GM19035 (cell line): Measurements from ENCODE around the gene LPIN3.

Experiments
- ATAC-seq: cut with Tn5 transposase; IDR thresholded peaks from one replicate; pipeline ENCODE4 v1.9.1; 2021; ENCODE audit not compliant: unreplicated experiment

LPIN3 gene

GRCh38 chr20:41318271-41318649 lies 22.4 kb upstream of the LPIN3 start:
- ATAC-seq: no peak

- ATAC-seq: no peak
Observed at GRCh38 chr20:41320441-41320840, 20.2 kb upstream of the LPIN3 start.

- no peak for ATAC-seq
Observed at GRCh38 chr20:41320976-41321375, 19.6 kb upstream of the LPIN3 start.

- no peak for ATAC-seq
Observed at GRCh38 chr20:41327178-41327577, 13.4 kb upstream of the LPIN3 start.

GRCh38 chr20:41329435-41330342 lies 10.9 kb upstream of the LPIN3 start:
- no peak for ATAC-seq

- no peak for ATAC-seq
Observed at GRCh38 chr20:41330343-41330720, 10.3 kb upstream of the LPIN3 start.

GRCh38 chr20:41330941-41331340 lies 9.7 kb upstream of the LPIN3 start:
- no peak for ATAC-seq

- no peak for ATAC-seq
Observed at GRCh38 chr20:41331731-41332130, 8.9 kb upstream of the LPIN3 start.

- ATAC-seq: no peak
Observed at GRCh38 chr20:41334036-41334435, 6.6 kb upstream of the LPIN3 start.

GRCh38 chr20:41334443-41335421 lies 5.9 kb upstream of the LPIN3 start:
- no peak for ATAC-seq

GRCh38 chr20:41335591-41335990 lies 5.0 kb upstream of the LPIN3 start:
- ATAC-seq: no peak

- ATAC-seq: no peak
Observed at GRCh38 chr20:41336711-41337492, 3.7 kb upstream of the LPIN3 start.

GRCh38 chr20:41339957-41340326 lies 679 bp upstream of the LPIN3 start:
- ATAC-seq: peak; percentile 80

GRCh38 chr20:41342474-41343464 lies 2.1 kb downstream of the LPIN3 start:
- no peak for ATAC-seq

- ATAC-seq: no peak
Observed at GRCh38 chr20:41344477-41344876, 3.9 kb downstream of the LPIN3 start.

- ATAC-seq: no peak
Observed at GRCh38 chr20:41344938-41345728, 4.5 kb downstream of the LPIN3 start.

- no peak for ATAC-seq
Observed at GRCh38 chr20:41345729-41346067, 5.1 kb downstream of the LPIN3 start.

GRCh38 chr20:41347523-41348429 lies 7.2 kb downstream of the LPIN3 start:
- no peak for ATAC-seq
